Stimulated activated naive CD8-positive, alpha-beta T cell treated with anti-CD3 and anti-CD28 coated beads, Interleukin-15, Interleukin-2, amounts not matched to agents 100 U/mL and 50 U/mL, for 24 hours (primary cell): ENCODE results near the gene KIF27.
"Not testable (repeated sequence)": the region's sequence is repeated elsewhere in the genome, so short reads cannot be mapped to it uniquely, and the experiment has no call there.

ENCODE experiments used
- ATAC-seq: fragments of 150-1000 bp; cut with Tn5 transposase; one replicate; pipeline ENCODE4 v1.10.0; 2021
- DNase-seq: peaks from one replicate; pipeline ENCODE4 v3.0.0; 2021

Gene KIF27

GRCh38 chr9:83804454-83804853 is 116.8 kb downstream of the KIF27 start:
- not testable (repeated sequence) for DNase-seq, ATAC-seq

- DNase-seq, ATAC-seq: not testable (repeated sequence)
Observed at GRCh38 chr9:83803941-83804340, 117.3 kb downstream of the KIF27 start.

GRCh38 chr9:83800236-83801033 is 120.8 kb downstream of the KIF27 start:
- no peak for ATAC-seq
- DNase-seq, result no peak

- ATAC-seq (no peak), DNase-seq (no peak)
Observed at GRCh38 chr9:83794051-83794450, 127.2 kb downstream of the KIF27 start.

GRCh38 chr9:83792746-83793145 is 128.5 kb downstream of the KIF27 start:
- DNase-seq (no peak), ATAC-seq (no peak)
